NOMO-1 (cell line): ENCODE measurements around the gene MYO5C.
A peak's percentile ranks its signal among the peaks of the same experiment; 100 is the strongest.

Experiments
- DNase-seq, 2 experiments: peaks; one replicate each; lab custom pipeline; 2025; ENCODE audit not compliant: unreplicated experiment in 2 of 2; lab: John Stamatoyannopoulos, UW

MYO5C gene, protein sequence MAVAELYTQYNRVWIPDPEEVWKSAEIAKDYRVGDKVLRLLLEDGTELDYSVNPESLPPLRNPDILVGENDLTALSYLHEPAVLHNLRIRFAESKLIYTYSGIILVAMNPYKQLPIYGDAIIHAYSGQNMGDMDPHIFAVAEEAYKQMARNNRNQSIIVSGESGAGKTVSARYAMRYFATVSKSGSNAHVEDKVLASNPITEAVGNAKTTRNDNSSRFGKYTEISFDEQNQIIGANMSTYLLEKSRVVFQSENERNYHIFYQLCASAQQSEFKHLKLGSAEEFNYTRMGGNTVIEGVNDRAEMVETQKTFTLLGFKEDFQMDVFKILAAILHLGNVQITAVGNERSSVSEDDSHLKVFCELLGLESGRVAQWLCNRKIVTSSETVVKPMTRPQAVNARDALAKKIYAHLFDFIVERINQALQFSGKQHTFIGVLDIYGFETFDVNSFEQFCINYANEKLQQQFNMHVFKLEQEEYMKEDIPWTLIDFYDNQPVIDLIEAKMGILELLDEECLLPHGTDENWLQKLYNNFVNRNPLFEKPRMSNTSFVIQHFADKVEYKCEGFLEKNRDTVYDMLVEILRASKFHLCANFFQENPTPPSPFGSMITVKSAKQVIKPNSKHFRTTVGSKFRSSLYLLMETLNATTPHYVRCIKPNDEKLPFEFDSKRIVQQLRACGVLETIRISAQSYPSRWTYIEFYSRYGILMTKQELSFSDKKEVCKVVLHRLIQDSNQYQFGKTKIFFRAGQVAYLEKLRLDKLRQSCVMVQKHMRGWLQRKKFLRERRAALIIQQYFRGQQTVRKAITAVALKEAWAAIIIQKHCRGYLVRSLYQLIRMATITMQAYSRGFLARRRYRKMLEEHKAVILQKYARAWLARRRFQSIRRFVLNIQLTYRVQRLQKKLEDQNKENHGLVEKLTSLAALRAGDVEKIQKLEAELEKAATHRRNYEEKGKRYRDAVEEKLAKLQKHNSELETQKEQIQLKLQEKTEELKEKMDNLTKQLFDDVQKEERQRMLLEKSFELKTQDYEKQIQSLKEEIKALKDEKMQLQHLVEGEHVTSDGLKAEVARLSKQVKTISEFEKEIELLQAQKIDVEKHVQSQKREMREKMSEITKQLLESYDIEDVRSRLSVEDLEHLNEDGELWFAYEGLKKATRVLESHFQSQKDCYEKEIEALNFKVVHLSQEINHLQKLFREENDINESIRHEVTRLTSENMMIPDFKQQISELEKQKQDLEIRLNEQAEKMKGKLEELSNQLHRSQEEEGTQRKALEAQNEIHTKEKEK (N-terminal part only)

DNA sequence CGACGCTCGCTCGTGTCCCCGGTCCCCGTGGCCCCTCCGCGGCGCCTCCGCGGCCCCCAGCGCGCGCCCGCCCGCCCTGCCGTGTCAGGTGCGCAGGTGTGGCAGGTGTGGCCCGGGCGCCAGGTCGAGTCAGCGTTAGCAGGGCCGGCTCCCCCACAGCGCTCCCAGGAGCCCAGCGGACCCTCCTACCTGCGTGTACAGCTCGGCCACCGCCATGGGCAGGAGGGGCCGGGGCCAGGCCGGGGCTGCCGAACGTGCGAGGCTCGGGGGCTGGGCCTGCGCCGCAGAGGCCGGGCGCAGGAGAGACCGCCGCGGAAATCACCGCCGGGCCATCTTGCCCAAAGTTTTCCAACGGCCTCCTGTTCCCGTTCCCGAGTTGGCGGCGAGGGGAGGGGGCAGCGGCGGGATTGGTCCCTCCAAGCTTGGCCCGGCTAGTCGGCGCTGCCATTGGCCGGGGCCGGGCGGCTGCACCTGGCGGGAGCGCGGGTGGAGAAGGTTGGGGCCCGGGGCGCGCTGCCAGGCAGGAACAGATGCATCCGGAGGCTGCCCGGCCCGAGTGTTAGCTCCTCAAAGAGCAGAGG lies at the start of gene MYO5C:
Gene MYO5C, minus strand, starts transcription at position 384 of the 581 bp plus-strand sequence. Its CDS starts 168 bp downstream, at position 216.
- no peak for DNase-seq

DNA sequence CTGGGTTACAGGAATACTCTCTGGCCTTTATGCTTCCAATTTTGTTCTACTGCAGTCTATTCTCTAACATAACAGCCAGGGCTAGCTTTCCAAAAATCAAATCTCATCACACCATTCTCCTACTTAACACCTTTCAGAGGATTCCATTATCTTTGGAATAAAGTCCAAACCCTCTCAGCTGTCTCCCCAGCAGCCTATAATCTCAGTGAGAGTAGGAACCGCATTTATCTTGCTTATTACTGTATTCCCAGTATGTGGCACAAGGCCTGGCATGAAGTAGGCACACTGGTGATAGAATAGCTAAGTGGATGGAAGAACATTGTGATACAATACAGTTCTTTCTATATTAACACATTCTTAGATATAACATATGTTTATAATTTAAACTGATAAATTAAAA lies 49.0 kb upstream of the MYO5C start:
- DNase-seq, result no peak

DNA sequence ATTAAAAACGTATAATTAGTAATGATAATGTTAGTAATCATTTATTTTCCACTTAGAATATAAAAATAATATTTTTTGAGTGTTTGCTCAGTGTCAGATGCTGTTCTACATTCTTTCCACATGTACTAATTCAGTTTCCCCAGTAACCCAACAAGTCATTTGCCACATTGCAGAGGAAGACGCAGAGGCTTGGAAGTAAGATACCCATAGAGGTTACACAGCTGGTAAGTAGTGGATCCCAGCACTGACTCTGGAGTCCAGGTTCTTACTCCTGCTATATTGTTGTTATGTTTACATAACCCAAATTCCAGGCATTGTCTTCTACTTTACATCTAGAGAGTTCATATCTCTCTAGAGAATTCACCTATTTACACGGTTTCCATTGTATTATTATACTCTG lies 48.2 kb upstream of the MYO5C start:
- no peak for DNase-seq

DNA sequence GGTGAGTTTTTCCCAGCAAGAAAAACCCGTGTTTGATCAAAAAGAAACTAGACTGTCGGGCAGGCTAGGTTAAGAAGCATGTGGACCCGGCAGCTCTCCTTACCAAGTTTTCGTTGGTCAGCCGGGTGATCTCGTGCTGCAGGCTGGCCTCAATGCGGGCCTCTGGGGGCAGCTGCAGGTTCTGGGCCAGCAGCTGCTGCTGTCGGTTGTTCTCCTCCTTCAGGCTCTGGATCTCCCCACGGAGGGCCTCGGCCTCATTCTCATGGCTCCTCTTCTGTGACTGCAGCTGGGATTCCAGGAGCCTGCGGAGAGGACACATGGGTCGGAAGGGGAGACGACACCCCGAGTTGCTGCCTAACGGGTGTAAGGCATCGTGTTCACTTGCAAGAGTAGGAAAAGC lies 44.5 kb upstream of the MYO5C start:
- no peak for DNase-seq

DNA sequence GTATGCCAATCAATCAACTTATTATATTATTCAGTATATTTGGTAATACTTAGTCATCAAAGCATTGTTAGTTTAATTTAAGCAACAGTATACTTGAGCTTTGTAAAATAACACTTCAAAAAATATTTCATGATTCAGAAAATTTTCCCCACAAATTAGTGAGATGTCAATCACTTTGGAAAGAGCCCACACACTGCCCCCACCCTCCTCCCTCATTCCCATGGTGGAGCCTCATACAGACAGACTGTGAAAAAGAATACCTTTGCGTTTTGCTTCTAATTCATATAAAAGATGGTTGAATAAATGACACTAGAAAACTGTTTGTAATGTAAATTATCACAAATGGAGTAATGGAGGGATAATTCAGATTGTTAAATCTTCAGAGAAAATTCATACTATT lies 43.3 kb upstream of the MYO5C start:
- no peak for DNase-seq

DNA sequence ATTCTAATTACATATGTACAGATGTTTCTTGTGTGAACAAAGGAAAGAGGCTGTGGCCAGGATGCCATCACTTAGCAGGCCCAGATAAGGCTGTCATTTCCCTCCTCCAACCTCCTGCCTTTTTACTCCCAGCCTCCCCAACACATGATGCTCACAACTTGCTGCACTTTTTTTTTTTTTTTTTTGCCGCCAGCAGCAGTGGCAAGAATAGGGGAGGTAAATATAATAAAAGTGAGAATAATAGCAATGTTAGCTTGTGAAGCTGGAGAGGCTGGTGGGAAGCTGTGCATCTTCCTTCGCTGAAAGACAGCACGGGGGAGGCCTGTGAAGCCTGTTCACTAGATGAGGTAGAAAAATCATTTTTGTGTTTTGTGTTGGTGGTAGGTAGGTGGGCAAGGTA lies 42.5 kb upstream of the MYO5C start:
- DNase-seq, result no peak

DNA sequence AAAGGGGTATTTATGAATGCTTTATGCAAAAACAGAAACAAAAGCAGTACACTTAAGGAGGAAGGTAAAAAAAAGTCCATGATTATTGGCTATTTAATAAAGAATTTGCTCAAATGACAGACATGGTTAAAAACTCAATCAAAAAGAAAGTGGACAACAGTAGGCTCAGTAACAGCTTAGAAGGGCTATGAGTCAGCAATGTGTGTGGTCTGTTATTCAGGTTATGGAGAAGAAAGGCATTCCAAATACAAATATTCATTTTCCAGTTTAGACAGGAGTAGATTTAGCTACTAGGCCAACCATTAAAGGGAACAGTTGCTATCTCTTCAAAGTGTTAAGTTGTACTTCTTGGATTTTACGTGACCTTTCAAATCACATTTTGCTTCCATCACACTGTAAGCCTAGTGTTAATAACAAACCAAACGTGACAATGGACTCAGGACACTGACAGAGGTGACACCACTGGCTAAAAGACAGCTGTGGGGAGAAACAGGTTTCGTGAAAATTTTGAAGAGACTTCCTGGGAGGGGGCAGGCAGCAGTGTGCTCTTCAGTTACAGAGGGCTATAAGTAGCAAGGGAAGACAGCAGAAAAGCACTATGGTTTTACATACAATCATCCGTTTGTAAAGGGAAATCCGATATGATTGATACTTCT lies 41.7 kb upstream of the MYO5C start:
- DNase-seq, result no peak

DNA sequence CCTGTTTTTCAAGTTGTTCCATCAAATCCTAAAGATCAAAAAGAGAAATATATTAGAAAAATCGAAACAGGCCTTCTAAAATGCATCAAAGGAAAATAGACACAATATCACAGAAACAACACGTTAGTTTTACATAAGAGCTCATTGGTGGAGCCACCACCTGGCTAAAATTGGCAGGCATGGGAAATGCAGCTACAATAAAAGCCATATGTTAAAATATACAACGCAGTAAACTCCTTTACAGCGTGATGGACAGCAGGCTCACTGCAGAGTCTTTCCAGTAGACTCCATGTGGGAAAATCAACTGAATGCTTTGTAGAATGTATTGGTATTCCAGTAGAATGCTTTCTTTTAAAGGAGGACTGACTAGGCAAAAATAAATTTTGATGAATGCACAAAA lies 40.9 kb upstream of the MYO5C start:
- DNase-seq, result no peak

DNA sequence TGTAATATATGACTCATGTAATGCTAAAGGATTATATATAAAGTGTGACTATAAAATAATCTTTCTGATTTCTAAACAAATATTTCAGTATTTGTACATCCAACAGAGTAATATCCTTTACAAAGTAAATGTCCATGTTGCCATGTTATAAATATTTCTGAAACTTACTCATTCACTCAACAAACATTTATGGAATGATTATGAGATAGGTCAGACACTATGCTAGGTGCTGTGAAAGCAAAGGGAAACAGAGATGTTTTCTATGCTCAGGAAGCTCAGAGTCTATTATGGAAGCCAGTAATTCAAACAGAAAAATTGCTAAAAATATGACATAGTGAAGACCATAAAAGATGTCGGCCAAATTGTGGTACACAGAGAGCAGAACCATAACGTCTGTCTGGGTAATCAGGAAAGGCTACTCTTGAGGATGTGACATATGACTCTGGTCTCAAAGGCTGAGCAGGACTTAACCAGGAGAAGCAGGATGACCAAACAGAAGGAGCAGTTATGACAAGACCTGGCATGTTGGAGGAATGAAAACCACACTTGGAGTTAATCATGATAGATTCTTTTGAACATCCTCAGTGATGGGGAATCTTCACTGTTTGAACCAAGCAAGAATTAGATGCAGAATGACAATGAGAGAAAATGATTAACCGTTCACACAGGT lies 39.0 kb upstream of the MYO5C start:
- DNase-seq, result no peak

DNA sequence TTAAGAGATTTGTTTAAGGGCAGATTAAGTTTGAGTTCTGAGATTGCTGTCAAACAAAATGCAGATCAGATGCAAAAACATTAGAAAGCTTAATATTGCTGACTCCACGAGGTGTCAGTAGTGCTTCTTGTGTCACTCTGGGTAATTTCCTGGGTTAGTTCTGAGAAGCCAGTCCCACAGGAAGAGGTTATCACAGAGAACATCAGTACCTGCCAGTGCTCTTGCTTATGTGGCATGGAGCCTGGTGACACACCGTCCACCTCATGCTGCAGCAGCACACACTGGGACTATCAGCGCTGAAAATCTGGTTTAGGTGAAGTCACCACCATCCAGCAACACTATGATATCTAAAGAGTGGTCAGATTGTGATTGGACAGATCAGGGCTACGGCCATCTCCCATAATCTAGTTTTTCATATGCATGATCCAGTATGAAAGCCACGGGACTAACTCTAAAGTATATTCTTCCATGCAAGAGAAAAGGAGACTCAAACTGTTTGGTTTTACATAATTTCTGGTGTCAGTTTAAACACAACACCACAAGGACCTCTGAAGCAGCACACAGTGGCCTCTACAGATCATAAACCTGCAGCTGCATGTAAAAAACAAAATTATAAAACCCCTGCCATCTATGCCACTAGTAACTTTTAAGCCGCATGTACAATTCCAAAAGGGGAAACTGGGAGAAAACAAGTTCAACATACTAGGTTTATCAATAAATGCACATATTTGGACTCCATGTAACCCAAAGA lies 36.1 kb upstream of the MYO5C start:
- DNase-seq, result peak; percentile 15 to 51

DNA sequence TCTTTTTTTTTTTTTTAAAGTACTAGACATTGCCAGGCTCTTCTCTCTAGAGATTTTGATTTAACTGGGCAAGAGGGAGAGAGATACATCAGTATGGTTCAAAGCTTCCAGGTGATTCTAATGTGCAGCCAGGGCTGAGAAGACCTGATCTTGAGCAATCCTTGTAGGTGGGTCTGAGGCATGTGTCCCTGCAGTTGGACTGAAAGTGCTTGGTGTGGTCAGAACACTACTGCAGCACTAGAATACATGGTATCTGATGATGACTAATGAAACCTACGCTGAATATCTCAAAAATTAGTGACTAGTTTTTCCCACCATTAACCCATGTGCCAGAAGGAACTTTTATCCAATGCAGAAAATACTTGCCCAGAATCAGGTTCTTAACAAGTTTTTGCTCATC lies 34.4 kb upstream of the MYO5C start:
- no peak for DNase-seq

DNA sequence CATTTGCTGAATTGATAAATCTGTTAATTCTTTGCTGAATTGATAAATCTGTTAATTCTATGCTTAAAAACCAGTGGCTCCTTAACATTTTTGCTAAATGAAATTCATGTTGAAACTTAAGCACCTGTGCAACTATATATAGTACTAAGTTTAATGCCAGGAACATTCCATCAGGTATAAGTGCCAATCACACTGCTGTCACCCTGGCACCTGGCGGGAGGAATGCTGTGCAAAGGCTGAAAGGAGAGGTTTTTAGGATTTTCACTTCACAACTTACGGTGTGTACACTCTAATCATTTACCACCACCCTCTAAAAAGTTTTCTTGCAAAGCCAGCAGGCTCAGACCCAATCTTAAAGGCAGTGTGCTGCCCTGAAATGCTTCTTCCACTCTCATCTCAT lies 33.5 kb upstream of the MYO5C start:
- DNase-seq, result no peak

DNA sequence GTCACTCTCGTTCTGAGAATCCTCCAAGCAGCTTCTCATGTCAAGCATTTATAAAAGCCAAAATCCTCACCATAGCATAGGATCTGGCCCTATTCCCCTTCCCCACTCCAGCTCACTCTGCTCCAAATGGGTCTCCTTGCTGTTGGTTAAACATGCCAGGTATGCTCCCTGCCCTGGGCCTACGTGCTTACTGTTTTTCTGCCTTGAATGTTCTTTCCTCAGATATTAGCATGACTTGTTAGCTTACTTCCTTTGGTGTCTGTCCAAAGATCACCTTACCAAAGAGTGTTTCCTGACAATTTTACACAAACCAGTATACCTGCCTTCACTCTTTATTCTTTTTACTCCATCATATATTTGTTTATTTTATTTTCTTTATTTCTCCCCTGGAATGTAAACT lies 33.1 kb upstream of the MYO5C start:
- DNase-seq, result no peak

DNA sequence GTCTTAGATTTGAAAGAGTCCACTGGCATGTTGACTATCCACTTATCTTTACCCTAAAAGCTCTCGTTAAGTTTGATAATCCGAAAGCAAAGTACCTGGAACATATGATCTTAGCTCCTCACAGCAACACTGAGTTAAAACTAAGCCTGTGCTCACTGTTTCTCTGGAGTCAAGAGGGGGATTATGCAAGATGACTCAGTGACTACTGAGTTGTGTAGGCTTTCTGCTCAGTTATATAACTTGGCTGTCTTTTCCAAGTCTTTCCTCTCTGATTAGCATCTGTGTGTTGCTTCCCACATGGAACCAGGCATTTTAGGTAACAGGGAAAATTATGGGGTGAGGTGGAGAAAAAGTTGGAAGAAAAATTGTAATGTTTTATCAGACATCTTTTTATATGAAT lies 31.2 kb upstream of the MYO5C start:
- no peak for DNase-seq

DNA sequence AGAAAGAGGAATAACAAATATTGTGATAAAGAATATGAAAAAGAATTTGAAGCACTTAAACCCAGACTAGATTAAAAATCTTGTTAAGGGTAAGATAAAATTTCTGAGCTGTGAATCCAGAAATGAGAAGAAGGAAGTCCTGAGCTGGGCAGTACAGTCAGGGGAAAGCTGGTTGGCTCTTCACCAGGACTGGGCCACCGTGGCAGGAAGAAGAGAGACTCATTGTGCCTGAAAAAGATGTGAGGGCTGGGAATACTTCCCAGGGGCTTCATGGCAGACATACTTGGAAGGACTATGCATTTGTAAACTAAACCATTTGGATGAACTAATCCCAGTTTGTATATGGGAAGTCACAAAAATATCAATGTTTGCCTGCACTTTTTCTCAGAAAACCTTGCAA lies 28.5 kb upstream of the MYO5C start:
- no peak for DNase-seq

DNA sequence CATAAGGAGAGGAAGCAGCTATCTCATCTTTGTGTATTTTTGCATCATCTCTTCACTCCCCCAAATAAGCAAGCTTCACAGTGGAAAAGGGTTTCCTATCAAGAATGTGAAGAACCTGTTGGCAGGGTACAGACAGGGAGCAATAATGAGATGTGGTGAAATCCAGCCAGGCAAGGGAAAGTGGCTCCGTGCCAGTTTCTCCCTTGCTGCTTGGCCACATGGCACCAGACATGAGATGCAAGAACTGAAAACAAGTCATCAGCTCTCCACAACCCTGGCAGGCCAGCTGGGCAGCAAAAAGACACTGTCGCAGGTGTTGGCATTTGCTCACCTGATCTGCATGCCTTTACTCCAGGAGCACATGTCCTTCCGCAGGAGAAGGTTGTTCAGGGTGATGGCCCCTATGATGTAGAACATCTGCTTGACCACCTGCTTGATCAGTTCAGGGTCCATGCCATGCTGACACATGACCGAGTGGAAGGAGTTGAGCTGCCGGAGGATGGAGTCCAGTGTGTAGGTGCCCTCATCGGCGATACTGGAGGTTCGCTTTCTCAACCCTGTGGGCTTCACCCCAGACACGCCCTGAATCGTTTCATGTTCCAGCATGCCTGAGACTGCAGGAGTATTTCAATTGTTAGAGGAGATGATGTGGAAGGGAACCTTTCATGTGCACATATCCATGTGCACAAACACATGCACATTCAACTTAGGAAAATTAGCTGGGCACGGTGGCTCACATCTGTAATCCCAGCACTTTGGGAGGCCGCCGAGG lies 23.3 kb upstream of the MYO5C start:
- no peak for DNase-seq

DNA sequence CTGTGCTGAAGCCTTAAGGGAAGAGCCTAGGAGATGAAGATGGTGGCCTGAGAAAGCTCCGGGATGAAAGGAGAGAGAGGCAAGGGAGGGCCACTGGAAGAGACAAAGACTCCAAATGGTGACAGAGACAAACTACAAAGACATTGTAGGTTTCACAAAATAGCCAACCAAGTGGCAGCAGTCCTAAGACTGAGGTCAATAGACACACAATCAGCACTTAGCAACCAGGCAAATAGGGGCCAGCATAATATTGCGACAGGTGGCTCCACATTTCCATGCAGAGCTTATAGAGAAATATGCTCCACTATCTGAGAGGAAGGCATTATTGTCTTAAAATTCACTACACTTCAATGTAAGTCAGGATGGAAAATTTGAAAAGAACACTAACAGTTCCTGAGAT lies 22.1 kb upstream of the MYO5C start:
- no peak for DNase-seq

DNA sequence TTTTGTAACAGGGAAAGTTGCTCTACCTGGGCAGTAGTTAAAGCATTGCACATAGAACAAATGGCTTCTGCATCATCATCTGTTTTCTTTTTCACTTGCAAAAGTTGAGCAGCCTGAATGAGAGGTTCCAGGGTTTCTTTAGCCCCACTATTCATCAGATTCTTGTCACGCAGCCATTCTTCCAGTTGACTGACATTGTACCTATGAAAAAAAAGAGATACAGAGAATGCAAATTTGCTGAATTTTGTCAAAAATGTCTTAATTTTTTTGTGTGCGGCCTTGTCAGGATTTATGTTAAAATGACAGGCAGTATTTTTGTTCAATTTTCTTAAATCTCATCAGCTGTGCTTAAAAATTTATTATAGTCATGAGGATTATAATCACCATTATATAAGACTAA lies 21.4 kb upstream of the MYO5C start:
- no peak for DNase-seq
